Hematopoietic multipotent progenitor cell (in vitro differentiated cells): ENCODE data around the gene MCL1. TPM values are rescaled to one million over a fixed set of nuclear protein-coding genes. Genes with fewer than 3 reads are reported as not detected.
"Not testable (repeated sequence)": the region's sequence is repeated elsewhere in the genome, so short reads cannot be mapped to it uniquely, and the experiment has no call there.

Source experiments
- DNase-seq, 3 donors: peaks; one replicate each; pipeline ENCODE4 v3.0.0-alpha.2; 2011 to 2015; ENCODE audit warnings: low read depth in 2 of 3, low spot score in 2 of 3
- total RNA-seq: library from RNA; depleted of rRNA; stranded (reverse); fragments of >200 nt; gene quantifications from one replicate; pipeline ENCODE4 v1.2.3, GENCODE V29; 2012

Gene MCL1
- 395 TPM for total RNA-seq

DNA sequence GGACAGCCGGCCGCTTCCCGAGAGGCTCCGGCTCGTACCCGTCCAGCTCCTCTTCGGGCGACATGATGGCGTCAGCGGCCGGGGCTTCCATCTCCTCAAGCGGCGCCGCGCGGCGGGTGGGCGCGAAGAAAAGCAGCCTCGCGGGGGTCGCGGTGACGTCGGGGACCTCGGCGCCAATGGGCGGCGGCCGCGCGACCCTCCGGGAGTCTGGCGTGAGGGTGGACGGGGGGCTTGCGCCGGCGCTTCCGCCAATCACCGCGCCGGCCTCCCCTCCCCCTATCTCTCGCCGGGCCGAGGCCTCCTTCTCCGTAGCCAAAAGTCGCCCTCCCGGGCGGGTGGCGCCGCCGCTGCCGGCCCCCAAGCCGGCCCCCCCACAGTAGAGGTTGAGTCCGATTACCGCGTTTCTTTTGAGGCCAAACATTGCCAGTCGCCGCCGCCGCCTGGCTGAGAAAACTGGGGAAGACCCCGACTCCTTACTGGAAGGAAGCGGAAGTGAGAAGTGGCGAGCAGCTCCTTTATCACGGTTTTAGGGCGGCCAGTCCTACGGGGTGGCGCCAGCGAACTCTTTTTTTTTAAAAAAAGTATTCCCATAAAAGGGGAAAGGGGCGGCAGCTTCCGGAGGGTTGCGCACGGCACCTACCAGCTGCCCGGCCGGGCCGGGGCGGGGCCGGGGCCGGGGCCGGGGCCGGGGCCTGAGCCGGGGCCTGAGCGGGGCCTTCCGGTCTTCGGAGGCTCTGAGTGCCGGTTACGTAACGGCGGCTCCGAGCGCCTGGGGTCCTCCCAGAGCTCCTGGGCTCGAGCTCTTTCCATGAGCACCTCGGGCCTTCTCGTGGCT lies at the start of gene MCL1:
TSS of gene MCL1 (minus strand) at position 501 of the 835 bp plus-strand sequence. CDS start at position 421, 80 bp downstream.
- DNase-seq, result peak; percentile 74 to 98 (median 95)

DNA sequence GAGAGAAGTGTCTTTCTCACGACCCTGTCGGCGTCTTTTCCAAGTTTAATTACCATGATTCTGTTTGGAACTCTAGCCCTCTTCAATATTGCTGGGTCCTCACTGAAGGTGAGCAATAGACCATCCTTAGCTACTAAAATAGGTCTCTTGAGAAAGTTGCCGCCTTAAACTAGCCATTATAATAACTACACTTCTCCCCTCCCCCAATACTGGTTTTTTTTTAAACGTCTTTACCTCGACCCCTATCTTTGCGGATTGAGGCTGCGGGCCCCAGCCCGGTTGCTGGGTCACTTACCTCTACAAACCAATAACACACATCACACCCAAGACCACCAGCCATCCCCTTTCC lies 49.3 kb upstream of the MCL1 start:
- no peak for DNase-seq

DNA sequence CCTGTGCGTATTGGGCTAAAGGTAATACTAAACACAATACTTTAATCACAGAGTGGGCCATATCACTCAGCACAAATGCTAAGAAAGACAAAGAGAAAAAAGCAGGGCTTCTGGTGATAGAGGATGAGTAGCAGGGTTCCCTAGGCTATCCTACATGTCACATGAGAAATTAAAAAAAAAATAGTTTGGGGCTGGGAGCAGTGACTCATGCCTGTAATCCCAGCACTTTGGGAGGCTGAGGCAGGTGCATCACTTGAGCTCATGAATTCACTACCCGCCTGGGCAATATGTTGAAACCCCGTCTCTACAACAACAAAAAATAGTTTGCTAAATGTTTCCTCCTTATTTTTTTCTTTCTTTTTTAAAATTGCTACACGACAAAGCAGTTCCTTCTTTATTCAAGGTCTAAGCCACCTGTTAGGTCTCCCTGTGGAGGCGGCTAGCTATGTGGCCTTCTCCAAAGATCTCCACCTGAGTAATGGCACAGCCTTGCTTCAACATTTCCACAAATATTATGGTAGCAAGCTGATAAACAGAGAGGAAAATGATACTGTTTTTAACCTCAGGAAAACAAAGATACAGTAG lies 48.5 kb upstream of the MCL1 start:
- DNase-seq, result no peak

- DNase-seq, result no peak
Observed at GRCh38 chr1:150626150-150626549, 46.7 kb upstream of the MCL1 start.

- DNase-seq, result not testable (repeated sequence)
Observed at GRCh38 chr1:150624546-150624945, 45.1 kb upstream of the MCL1 start.

GRCh38 chr1:150624134-150624533 lies 44.7 kb upstream of the MCL1 start:
- not testable (repeated sequence) for DNase-seq

DNA sequence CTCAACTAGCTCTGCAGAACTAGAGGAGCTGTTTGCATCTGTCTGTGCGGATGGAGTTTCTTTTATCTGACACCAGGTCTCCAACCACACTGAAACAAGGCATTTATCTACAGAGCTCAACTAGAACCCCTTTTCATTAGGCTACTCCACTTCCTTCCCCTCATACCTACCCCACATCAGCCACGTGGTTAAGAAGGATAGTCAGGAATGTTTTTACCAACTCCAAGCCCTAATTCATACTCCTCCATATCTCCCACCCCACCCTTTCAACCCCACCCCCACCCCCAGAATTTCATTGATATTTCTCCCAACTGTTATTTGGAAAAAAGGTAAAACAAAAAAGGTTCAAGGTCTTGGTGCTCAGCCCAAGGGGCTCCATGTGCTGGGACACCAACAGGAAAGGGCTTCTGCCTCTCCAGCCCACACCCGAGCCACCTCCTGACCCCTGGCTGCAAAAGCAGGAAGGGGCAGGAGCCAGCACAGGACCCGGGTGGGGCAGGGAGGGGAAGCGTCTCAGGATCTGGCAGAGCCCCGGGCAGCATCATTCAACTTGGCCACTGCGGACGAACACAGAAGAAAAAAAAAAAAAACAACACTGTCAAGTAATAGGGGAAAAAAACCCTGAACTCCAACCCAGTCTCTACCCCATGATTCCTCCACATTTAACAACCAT lies 43.0 kb upstream of the MCL1 start:
- peak in 1 of 3 donors; percentile 20 for DNase-seq

- peak; percentile 34 to 74 (median 54) for DNase-seq
Observed at GRCh38 chr1:150621497-150622302, 42.3 kb upstream of the MCL1 start.

DNA sequence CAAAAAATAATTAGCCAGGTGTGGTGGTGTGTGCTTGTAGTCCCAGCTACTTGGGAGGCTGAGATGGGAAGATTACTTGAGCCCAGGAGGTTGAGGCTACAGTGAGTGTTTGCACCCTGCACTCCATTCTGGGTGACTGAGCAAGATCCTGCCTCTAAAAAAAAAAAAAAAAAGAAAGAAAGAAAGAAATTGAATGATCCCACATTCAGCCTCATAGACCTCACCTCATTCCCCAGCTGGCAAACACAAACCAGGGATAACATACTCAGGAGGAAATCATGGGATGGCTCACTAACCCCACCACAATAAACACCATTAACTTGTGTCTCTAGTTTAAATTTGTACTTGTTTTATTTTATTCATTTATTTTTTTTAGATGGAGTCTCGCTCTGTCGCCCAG lies 41.5 kb upstream of the MCL1 start:
- DNase-seq, result no peak

DNA sequence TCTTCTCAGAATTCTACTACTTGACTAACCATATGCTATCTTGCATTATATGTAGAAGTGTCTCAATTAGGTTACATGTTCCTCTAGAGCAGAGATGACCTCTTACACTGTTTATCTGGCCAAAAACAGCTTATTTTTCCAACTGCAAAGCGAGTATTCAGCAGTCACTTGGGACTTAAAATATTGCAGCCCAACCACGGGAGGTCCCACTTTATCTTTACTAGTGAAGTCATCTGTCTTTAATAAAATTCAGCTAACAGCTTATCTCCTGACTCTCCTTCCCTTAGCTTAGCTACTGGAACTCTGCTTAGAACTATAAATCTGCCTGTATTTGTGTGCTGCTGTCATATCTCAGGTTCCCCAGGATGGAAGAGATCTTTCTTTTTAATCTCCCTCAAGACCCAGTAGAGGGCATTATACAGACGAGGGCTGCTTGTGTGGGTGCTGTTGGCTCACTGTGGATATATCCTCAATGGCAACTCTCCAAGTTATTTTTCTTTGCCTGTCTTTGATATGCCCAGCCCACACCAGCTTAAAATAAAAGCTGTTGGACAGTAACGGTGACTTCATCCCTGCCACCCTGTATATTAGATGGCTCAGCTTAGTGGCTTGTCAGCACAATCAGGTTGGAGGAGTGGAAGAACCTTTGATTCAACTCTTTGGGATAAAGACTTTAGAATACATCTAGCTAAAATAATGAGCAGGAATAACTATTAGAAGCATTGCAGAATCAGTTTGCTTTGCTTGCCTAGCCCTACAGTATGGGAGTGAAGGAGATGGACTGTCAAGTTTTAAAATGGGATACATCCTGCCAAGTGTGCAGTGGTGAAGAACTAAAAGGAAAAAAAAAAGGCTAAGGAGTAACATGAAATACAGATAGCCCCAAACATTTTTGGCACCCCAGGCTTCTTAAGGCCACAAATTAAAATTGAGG lies 40.4 kb upstream of the MCL1 start:
- DNase-seq, result peak in 2 of 3 donors; percentile 70 to 78

GRCh38 chr1:150615346-150616201 lies 36.2 kb upstream of the MCL1 start:
- DNase-seq, result no peak

- peak; percentile 32 to 92 (median 88) for DNase-seq
Observed at GRCh38 chr1:150613061-150613920, 33.9 kb upstream of the MCL1 start.

GRCh38 chr1:150612014-150612345 lies 32.6 kb upstream of the MCL1 start:
- no peak for DNase-seq

GRCh38 chr1:150610576-150610975 lies 31.2 kb upstream of the MCL1 start:
- no peak for DNase-seq

DNA sequence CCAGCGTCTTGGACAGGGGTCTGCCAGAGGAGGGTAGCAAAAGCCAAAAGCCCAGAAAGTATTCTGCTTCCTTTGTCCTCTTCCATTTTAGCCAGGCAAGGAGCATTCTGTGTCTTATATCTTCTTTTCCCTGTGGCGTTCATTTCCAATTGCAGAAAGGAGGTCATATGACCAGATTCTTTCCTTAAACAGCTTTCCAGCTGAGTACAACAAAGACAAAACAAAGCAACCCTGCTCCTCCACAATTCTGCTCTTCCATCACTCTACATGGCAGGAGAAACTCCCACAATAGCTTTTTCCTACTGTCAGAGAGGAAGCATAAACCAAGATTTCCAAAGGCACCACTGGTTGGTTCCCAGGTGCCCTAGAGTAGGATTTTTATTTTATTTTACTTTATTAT lies 30.3 kb upstream of the MCL1 start:
- no peak for DNase-seq

DNA sequence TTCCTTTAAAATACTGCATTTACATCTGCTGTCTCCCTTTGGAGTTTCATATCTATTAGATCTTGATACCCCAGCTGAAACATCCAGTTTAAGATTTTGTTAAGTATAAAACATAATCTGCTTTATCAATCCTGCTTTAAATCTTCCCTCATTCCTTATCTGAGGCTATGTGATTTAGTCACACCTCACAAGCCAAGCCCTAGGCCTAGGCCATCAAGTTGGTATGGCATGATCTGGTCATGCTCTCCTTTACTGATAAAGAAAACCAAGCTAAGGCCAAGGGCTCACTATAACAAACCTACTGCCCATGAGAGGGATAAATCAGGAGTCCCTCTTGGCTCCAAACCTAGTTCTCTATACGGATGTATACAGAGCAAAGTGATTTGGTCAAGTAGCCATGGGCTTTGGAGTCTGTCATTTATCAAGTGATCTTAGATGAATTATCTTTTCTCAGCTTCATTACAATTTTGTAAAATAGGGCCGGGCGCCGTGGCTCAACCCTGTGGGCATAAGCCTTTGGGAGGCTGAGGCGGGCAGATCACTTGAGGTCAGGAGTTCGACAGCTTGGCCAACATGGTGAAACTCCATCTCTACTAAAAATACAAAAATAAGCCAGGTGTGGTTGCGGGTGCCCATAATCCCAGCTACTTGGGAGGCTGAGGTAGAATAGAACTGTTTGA lies 27.2 kb upstream of the MCL1 start:
- no peak for DNase-seq

DNA sequence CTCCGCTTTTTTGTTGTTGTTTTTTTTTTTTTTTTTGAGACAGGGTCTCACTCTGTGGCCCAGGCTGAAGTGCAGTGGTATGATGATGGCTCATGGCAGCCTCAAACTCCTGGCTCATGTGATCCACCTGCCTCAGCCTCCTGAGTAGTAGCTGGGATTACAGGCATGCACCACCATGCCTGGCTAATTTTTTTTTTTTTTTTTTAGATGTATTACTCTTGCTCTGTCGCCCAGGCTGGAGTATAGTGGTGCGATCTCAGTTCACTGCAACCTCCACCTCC lies 26.0 kb upstream of the MCL1 start:
- DNase-seq, result not testable (repeated sequence)

- DNase-seq, result no peak
Observed at GRCh38 chr1:150604226-150604588, 24.8 kb upstream of the MCL1 start.
